ENCODE data around the gene UST. TPM values are rescaled to one million over a fixed set of nuclear protein-coding genes. Genes with fewer than 3 reads are reported as not detected.

The UST gene
- total and polyA plus RNA-seq, 2 of the 8 experiments (the other 6 are each of a cell fraction or from before 2014, with no cell fraction given), result 13.5 to 34.5 TPM

DNA sequence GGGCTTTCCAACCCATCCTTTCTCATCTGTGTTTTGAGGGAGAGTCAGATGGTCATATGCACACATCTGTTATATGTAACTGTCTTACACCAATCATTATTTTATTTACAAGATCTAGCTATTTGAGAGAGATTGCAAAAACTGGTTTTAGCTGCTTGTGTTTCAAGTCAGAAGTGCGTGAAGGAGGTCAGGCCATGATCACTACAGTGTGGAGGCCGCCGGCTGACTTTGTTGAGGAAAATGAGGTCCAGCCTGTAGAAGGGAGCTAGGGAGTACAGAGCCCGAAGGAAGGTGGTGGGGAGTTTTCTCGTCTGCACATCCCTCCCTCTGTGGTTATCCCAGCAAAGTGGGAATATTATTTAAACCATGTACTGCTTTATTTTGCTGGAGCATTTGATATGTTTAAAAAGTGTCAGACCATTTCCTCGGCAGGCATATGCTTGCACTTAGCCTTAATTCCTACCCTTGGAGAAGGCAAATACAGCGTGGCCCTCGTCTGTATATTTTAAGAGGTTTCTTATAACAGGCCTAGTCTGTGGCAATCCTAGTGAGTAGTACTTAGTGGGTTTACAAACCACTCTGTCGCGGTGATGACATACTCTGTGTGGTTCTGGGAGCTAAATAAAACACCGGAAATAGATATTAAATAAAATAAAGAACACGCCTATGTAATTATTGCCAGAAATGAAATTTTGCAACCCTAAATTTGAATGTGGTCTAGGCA is 95.6 kb downstream of the UST start (continued):
- TF ChIP-seq SIRT6 (IDR thresholded peaks at IDR 0.05; ENCODE audit: low read length), result no peak
- TF ChIP-seq SAP30 (IDR thresholded peaks at IDR 0.05; ENCODE audit: insufficient read depth, insufficient replicate concordance, low read length), result no peak
- no peak for TF ChIP-seq FOSL1 (IDR thresholded peaks at IDR 0.05; ENCODE audit: insufficient read depth, low read depth, low read length)
- TF ChIP-seq TAF7 (optimal IDR thresholded peaks at IDR 0.05; ENCODE audit: borderline replicate concordance, low read depth, low read length), result no peak
- TF ChIP-seq, protein P1, sequence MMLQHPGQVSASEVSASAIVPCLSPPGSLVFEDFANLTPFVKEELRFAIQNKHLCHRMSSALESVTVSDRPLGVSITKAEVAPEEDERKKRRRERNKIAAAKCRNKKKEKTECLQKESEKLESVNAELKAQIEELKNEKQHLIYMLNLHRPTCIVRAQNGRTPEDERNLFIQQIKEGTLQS (IDR thresholded peaks at IDR 0.05; ENCODE audit: insufficient read depth, low read depth, low read length), result no peak
- no peak for TF ChIP-seq POLR2A (IDR thresholded peaks at IDR 0.05; ENCODE audit: control extremely low read depth in 1 of 2, low read depth in 2 of 2, low read length in 2 of 2)

Measured in H1 (cell line).